Measurements from ENCODE around the gene UGT3A2. TPM values are rescaled to one million over a fixed set of nuclear protein-coding genes. Genes with fewer than 3 reads are reported as not detected.

The UGT3A2 gene
- total RNA-seq, 1 experiment from 2014 or later: not detected

DNA sequence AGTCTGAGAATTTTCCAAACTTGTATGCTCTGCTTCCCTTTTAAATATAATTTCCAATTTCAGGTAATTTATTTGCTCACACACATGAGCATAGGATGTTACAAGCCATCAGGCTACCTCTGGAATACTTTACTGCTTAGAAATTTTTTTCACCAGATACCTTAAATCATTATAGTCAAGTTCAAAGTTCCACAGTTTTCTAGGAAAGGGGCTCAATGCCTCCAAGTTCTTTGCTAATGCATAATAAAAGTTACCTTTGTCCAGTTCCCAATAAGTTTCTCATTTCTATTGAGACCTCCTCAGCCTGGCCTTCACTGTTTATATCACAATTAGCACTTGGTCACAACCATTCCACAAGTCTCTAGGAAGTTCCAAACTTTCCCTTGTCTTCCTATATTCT lies 59.3 kb downstream of the UGT3A2 start:
- ChIA-PET CTCF (no interaction called here), POLR2A (no interaction called here)
- TF ChIP-seq, protein P1, sequence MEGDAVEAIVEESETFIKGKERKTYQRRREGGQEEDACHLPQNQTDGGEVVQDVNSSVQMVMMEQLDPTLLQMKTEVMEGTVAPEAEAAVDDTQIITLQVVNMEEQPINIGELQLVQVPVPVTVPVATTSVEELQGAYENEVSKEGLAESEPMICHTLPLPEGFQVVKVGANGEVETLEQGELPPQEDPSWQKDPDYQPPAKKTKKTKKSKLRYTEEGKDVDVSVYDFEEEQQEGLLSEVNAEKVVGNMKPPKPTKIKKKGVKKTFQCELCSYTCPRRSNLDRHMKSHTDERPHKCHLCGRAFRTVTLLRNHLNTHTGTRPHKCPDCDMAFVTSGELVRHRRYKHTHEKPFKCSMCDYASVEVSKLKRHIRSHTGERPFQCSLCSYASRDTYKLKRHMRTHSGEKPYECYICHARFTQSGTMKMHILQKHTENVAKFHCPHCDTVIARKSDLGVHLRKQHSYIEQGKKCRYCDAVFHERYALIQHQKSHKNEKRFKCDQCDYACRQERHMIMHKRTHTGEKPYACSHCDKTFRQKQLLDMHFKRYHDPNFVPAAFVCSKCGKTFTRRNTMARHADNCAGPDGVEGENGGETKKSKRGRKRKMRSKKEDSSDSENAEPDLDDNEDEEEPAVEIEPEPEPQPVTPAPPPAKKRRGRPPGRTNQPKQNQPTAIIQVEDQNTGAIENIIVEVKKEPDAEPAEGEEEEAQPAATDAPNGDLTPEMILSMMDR (IDR thresholded peaks at IDR 0.05; ENCODE audit: insufficient read depth in 1 of 2, low read depth in 1 of 2, low read length in 1 of 2, severe bottlenecking in 1 of 2, unreplicated experiment in 1 of 2): no peak
- Histone ChIP-seq H3K36me3 (ENCODE audit: control insufficient read depth, insufficient read depth, low read length) (no peaks in the 10 kb centered on the region), H3K4me1 (no peaks in the 10 kb centered on the region), H3K4me3 (ENCODE audit: low read depth, low read length) (no peak overlapping the region), H3K9me3 (peaks cover 17% of the 10 kb centered on the region), H3K27me3 (replicated peaks; ENCODE audit: control insufficient read depth, insufficient read depth, low read length) (no peaks in the 10 kb centered on the region)
- no TSS peak for BruUV-seq (replicated peaks)
- H3K27ac Mint-ChIP-seq (ENCODE audit: unreplicated experiment): no peak overlapping the region
- peaks cover 47% of the 10 kb centered on the region for H3K9me3 Mint-ChIP-seq (ENCODE audit: unreplicated experiment)
- intact Hi-C loops (cut with micrococcal nuclease; ENCODE audit: unreplicated experiment): no loop called here
- no peak for DNase-seq
- no peaks in the 10 kb centered on the region for H3K36me3 Mint-ChIP-seq (ENCODE audit: insufficient read depth, unreplicated experiment)
- no peak overlapping the region for H3K4me3 Mint-ChIP-seq (ENCODE audit: unreplicated experiment)
- H3K27me3 Mint-ChIP-seq (ENCODE audit: insufficient read depth, unreplicated experiment): no peaks in the 10 kb centered on the region
- H3K4me1 Mint-ChIP-seq (ENCODE audit: low read depth, unreplicated experiment): no peaks in the 10 kb centered on the region

DNA sequence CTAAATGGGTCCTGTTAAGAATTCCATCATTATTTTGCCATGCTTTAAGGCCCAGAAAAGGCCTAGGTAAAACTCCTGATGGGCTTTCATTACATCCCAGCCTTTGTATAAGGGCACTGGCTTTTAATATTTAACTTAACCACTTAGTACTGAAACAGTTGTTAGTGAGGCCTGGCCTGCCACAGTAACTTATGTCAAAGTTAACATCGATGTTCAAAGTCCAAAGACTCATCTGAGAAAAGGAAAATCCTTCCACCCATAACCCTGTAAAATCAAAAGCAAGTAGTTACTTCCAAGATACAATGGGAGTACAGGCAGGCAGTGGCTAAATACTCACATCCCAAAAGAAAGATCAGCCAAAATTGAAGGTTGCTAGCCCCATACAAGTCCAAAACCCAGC lies 60.5 kb downstream of the UGT3A2 start:
- H3K9me3 ChIP-seq: peaks cover 17% of the 10 kb centered on the region
- Mint-ChIP-seq H3K4me3 (ENCODE audit: unreplicated experiment) (no peak overlapping the region), H3K27ac (ENCODE audit: unreplicated experiment) (no peak overlapping the region), H3K27me3 (ENCODE audit: insufficient read depth, unreplicated experiment) (no peaks in the 10 kb centered on the region), H3K36me3 (ENCODE audit: insufficient read depth, unreplicated experiment) (no peaks in the 10 kb centered on the region), H3K9me3 (ENCODE audit: unreplicated experiment) (peaks cover 40% of the 10 kb centered on the region), H3K4me1 (ENCODE audit: low read depth, unreplicated experiment) (no peaks in the 10 kb centered on the region)
- ChIA-PET CTCF (no interaction called here), POLR2A (no interaction called here)
- no peaks in the 10 kb centered on the region for H3K36me3 ChIP-seq (ENCODE audit: control insufficient read depth, insufficient read depth, low read length)
- H3K4me1 ChIP-seq: no peaks in the 10 kb centered on the region
- H3K4me3 ChIP-seq (ENCODE audit: low read depth, low read length): no peak overlapping the region
- DNase-seq: no peak
- no TSS peak for BruUV-seq (replicated peaks)
- no peaks in the 10 kb centered on the region for H3K27me3 ChIP-seq (replicated peaks; ENCODE audit: control insufficient read depth, insufficient read depth, low read length)
- TF ChIP-seq, protein P1 (IDR thresholded peaks at IDR 0.05; ENCODE audit: insufficient read depth in 1 of 2, low read depth in 1 of 2, low read length in 1 of 2, severe bottlenecking in 1 of 2, unreplicated experiment in 1 of 2): no peak
- intact Hi-C loops (cut with micrococcal nuclease; ENCODE audit: unreplicated experiment): no loop called here

DNA sequence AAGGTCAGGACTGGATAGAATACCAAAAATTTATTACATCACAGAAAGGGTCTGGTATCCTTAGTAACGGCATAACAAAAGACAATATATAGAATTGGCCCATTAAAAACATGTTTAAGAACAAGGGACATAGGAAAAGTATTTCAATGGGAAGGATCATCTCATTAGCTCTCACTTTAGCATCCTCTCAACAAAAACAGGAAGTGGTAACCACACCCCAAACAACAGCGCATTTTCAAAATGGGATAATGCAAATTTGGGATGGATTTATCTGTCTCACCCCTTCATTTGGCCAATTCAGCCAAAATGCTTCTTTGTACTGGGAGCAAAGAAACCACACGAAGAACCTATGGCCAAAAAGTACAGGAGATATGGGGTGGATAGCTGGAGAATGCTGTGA lies 65.7 kb downstream of the UGT3A2 start:
- H3K4me1 Mint-ChIP-seq (ENCODE audit: low read depth, unreplicated experiment): peaks cover 7% of the 10 kb centered on the region
- no peaks in the 10 kb centered on the region for H3K36me3 ChIP-seq (ENCODE audit: control insufficient read depth, insufficient read depth, low read length)
- H3K36me3 Mint-ChIP-seq (ENCODE audit: insufficient read depth, unreplicated experiment): no peaks in the 10 kb centered on the region
- no peak overlapping the region for H3K4me3 ChIP-seq (ENCODE audit: low read depth, low read length)
- H3K9me3 Mint-ChIP-seq (ENCODE audit: unreplicated experiment): peaks cover 11% of the 10 kb centered on the region
- CTCF ChIA-PET: no interaction called here
- no peaks in the 10 kb centered on the region for H3K4me1 ChIP-seq
- H3K4me3 Mint-ChIP-seq (ENCODE audit: unreplicated experiment): no peak overlapping the region
- H3K9me3 ChIP-seq: no peaks in the 10 kb centered on the region
- DNase-seq: no peak
- no TSS peak for BruUV-seq (replicated peaks)
- POLR2A ChIA-PET: no interaction called here
- TF ChIP-seq, protein P1 (IDR thresholded peaks at IDR 0.05; ENCODE audit: insufficient read depth in 1 of 2, low read depth in 1 of 2, low read length in 1 of 2, severe bottlenecking in 1 of 2, unreplicated experiment in 1 of 2): no peak
- intact Hi-C loops (cut with micrococcal nuclease; ENCODE audit: unreplicated experiment): no loop called here
- no peaks in the 10 kb centered on the region for H3K27me3 ChIP-seq (replicated peaks; ENCODE audit: control insufficient read depth, insufficient read depth, low read length)
- no peaks in the 10 kb centered on the region for H3K27me3 Mint-ChIP-seq (ENCODE audit: insufficient read depth, unreplicated experiment)
- no peak overlapping the region for H3K27ac Mint-ChIP-seq (ENCODE audit: unreplicated experiment)
